HepG2 (cell line): Measurements from ENCODE around the gene CABP2. TPM values are rescaled to one million over a fixed set of nuclear protein-coding genes. Genes with fewer than 3 reads are reported as not detected.
A peak's percentile ranks its signal among the peaks of the same experiment; 100 is the strongest.

Experiments
- E2F5 ChIP-seq: sonication (generic); formaldehyde crosslinking; conservative IDR thresholded peaks from 2 replicates; pipeline ENCODE4 v1.4.0; 2020; ENCODE audit warnings: missing genetic modification reagents
- EED ChIP-seq: sonication (generic); formaldehyde crosslinking; IDR thresholded peaks from 2 replicates; pipeline ENCODE4 v1.5.0; 2020; ENCODE audit warnings: mild to moderate bottlenecking, missing genetic modification reagents
- GATA4 ChIP-seq: sonication (generic); IDR thresholded peaks from 2 replicates; pipeline ENCODE4 v1.6.1; 2016; ENCODE audit warnings: antibody characterized with exemption, low read depth, borderline replicate concordance
- JUN ChIP-seq: sonication (generic); formaldehyde crosslinking; IDR thresholded peaks from 2 replicates; pipeline ENCODE4 v1.4.0; 2020; ENCODE audit warnings: mild to moderate bottlenecking, missing genetic modification reagents
- TBX2 ChIP-seq: sonication (generic); formaldehyde crosslinking; IDR thresholded peaks from 2 replicates; pipeline ENCODE4 v1.5.0; 2020; ENCODE audit warnings: missing genetic modification reagents, mild to moderate bottlenecking, borderline replicate concordance
- ZNF557 ChIP-seq: sonication (generic); formaldehyde crosslinking; IDR thresholded peaks from 2 replicates; pipeline ENCODE4 v1.4.0; 2020; ENCODE audit warnings: missing genetic modification reagents
- ZNF761 ChIP-seq: sonication (generic); formaldehyde crosslinking; conservative IDR thresholded peaks from 2 replicates; pipeline ENCODE4 v1.4.0; 2020; ENCODE audit warnings: mild to moderate bottlenecking, missing genetic modification reagents
- polyA plus RNA-seq, 8 experiments: library from polyadenylated mRNA; depleted of rRNA in 3 of 8; stranded (reverse) in 7 of 8; unstranded in 1 of 8; fragments of >200 nt; fragmentation: Illumina TruSeq in 4 of 8; extraction: Trizol in 4 of 8; gene quantifications; 2 replicates each; pipeline versions ENCODE4 v1.2.1 to v1.2.3, GENCODE V29; 2011 to 2016; ENCODE audit warnings: low read depth in 4 of 8, missing spikeins in 1 of 8, mixed read lengths in 1 of 8; ENCODE audit not compliant: insufficient read depth in 1 of 8
- total RNA-seq, 5 experiments: library from RNA; depleted of rRNA; stranded (reverse); fragments of >200 nt; fragmentation: Illumina TruSeq; extraction: Trizol; gene quantifications; 2 replicates each; pipeline ENCODE4 v1.2.3, GENCODE V29; 2016; ENCODE audit warnings: low read depth in 1 of 5
- TF ChIP-seq, protein P1 (sequence below), 2 experiments: fragments of 450-650 bp in 1 of 2; sonication (generic) in 1 of 2; formaldehyde crosslinking in 1 of 2; IDR thresholded peaks; 2 replicates each; pipeline versions ENCODE4 v1.6.1 to v1.8.0; 2016 to 2022; ENCODE audit warnings: antibody characterized with exemption in 1 of 2, mild to moderate bottlenecking in 1 of 2, missing genetic modification reagents in 1 of 2
- TF ChIP-seq, protein P2 (sequence below): IDR thresholded peaks from 2 replicates; pipeline ENCODE4 v1.6.1; 2016; ENCODE audit warnings: low read depth
- TF ChIP-seq, protein P3 (sequence below): sonication (generic); formaldehyde crosslinking; IDR thresholded peaks from 2 replicates; pipeline ENCODE4 v1.5.0; 2020; ENCODE audit warnings: mild to moderate bottlenecking, missing genetic modification reagents, borderline replicate concordance

The CABP2 gene
- total and polyA plus RNA-seq, 2 of the 13 experiments (the other 11 are each of a cell fraction or from before 2014, with no cell fraction given) = not detected

GRCh38 chr11:67469508-67469811, 53.8 kb downstream of the CABP2 start (continued):
- TF ChIP-seq, protein P1, sequence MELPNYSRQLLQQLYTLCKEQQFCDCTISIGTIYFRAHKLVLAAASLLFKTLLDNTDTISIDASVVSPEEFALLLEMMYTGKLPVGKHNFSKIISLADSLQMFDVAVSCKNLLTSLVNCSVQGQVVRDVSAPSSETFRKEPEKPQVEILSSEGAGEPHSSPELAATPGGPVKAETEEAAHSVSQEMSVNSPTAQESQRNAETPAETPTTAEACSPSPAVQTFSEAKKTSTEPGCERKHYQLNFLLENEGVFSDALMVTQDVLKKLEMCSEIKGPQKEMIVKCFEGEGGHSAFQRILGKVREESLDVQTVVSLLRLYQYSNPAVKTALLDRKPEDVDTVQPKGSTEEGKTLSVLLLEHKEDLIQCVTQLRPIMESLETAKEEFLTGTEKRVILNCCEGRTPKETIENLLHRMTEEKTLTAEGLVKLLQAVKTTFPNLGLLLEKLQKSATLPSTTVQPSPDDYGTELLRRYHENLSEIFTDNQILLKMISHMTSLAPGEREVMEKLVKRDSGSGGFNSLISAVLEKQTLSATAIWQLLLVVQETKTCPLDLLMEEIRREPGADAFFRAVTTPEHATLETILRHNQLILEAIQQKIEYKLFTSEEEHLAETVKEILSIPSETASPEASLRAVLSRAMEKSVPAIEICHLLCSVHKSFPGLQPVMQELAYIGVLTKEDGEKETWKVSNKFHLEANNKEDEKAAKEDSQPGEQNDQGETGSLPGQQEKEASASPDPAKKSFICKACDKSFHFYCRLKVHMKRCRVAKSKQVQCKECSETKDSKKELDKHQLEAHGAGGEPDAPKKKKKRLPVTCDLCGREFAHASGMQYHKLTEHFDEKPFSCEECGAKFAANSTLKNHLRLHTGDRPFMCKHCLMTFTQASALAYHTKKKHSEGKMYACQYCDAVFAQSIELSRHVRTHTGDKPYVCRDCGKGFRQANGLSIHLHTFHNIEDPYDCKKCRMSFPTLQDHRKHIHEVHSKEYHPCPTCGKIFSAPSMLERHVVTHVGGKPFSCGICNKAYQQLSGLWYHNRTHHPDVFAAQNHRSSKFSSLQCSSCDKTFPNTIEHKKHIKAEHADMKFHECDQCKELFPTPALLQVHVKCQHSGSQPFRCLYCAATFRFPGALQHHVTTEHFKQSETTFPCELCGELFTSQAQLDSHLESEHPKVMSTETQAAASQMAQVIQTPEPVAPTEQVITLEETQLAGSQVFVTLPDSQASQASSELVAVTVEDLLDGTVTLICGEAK (IDR thresholded peaks at IDR 0.05) = no peak
- TF ChIP-seq, protein P1 (CRISPR knock-in tag; IDR thresholded peaks at IDR 0.05) = 0 out of 2 replicates have a peak, but pooled peaks have one; percentile 18
- TF ChIP-seq JUN (CRISPR knock-in tag) = no peak
- TF ChIP-seq, protein P2, sequence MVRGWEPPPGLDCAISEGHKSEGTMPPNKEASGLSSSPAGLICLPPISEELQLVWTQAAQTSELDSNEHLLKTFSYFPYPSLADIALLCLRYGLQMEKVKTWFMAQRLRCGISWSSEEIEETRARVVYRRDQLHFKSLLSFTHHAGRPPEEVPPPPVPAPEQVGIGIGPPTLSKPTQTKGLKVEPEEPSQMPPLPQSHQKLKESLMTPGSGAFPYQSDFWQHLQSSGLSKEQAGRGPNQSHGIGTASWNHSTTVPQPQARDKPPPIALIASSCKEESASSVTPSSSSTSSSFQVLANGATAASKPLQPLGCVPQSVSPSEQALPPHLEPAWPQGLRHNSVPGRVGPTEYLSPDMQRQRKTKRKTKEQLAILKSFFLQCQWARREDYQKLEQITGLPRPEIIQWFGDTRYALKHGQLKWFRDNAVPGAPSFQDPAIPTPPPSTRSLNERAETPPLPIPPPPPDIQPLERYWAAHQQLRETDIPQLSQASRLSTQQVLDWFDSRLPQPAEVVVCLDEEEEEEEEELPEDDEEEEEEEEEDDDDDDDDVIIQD = 0 out of 2 replicates have a peak, but pooled peaks have one; percentile 3
- TF ChIP-seq, protein P3, sequence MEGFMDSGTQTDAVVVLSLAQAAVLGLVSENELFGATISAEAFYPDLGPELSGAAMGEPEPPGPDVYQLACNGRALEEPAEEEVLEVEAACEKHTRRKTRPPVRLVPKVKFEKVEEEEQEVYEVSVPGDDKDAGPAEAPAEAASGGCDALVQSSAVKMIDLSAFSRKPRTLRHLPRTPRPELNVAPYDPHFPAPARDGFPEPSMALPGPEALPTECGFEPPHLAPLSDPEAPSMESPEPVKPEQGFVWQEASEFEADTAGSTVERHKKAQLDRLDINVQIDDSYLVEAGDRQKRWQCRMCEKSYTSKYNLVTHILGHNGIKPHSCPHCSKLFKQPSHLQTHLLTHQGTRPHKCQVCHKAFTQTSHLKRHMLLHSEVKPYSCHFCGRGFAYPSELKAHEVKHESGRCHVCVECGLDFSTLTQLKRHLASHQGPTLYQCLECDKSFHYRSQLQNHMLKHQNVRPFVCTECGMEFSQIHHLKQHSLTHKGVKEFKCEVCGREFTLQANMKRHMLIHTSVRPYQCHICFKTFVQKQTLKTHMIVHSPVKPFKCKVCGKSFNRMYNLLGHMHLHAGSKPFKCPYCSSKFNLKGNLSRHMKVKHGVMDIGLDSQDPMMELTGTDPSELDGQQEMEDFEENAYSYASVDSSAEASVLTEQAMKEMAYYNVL = peak; percentile 3; the same call in 1 of the 2 replicates
- 0 out of 2 replicates have a peak, but pooled peaks have one; percentile 11 for TF ChIP-seq GATA4
- TF ChIP-seq ZNF557 (CRISPR knock-in tag) = 0 out of 2 replicates have a peak, but pooled peaks have one; percentile 8
- 0 out of 2 replicates have a peak, but pooled peaks have one; percentile 47 for TF ChIP-seq TBX2 (CRISPR knock-in tag)
- 0 out of 2 replicates have a peak, but pooled peaks have one; percentile 12 for TF ChIP-seq ZNF761 (CRISPR knock-in tag)
- no peak for TF ChIP-seq E2F5 (CRISPR knock-in tag)
- 0 out of 2 replicates have a peak, but pooled peaks have one; percentile 40 for TF ChIP-seq EED (CRISPR knock-in tag)
